Thoracic aorta (tissue), 2 donors: ENCODE results near the gene CUL2. TPM values are rescaled to one million over a fixed set of nuclear protein-coding genes. Genes with fewer than 3 reads are reported as not detected.

Source experiments
- ATAC-seq: fragments of 150-250 bp; one replicate; pipeline ENCODE4 v1.8.0; 2017; ENCODE audit warnings: low read depth; ENCODE audit not compliant: insufficient number of reproducible peaks, low FRiP score
- DNase-seq: peaks from one replicate; pipeline ENCODE4 v3.0.0-alpha.2; 2020; ENCODE audit warnings: low spot score
- H3K27ac ChIP-seq, 2 donors: fragments of 200-600 bp; sonication (generic); 1 replicate in 1 of 2; 2 replicates in 1 of 2; pipeline ENCODE4 v1.5.1; 2016; ENCODE audit warnings: mild to moderate bottlenecking in 2 of 2, moderate library complexity in 2 of 2
- H3K27me3 ChIP-seq: fragments of 200-600 bp; sonication (generic); replicated peaks from 2 replicates; pipeline ENCODE4 v1.6.0; 2016; ENCODE audit warnings: mild to moderate bottlenecking; ENCODE audit not compliant: insufficient read depth
- H3K36me3 ChIP-seq: fragments of 200-600 bp; sonication (generic); one replicate; pipeline ENCODE4 v1.5.1; 2016
- H3K4me1 ChIP-seq, 2 donors: fragments of 200-600 bp; sonication (generic); 1 replicate in 1 of 2; 2 replicates in 1 of 2; pipeline versions ENCODE4 v1.5.1 to v1.6.0; 2016; ENCODE audit warnings: low read depth in 2 of 2, mild to moderate bottlenecking in 1 of 2; ENCODE audit not compliant: control insufficient read depth in 1 of 2
- H3K4me3 ChIP-seq: fragments of 200-600 bp; sonication (generic); 2 replicates; pipeline ENCODE4 v1.5.1; 2016; ENCODE audit warnings: mild to moderate bottlenecking
- H3K9me3 ChIP-seq: fragments of 200-600 bp; sonication (generic); 2 replicates; pipeline ENCODE4 v1.5.1; 2016
- total RNA-seq, 2 donors: library from RNA; depleted of rRNA; stranded (reverse); fragments of >200 nt; gene quantifications; one replicate each; pipeline versions ENCODE4 v1.1.0 to v1.2.3, GENCODE V29; 2016
- TF ChIP-seq, protein P1 (sequence below): fragments of 200-600 bp; sonication (generic); IDR thresholded peaks from one replicate; pipeline ENCODE4 v1.5.1; 2019; ENCODE audit warnings: antibody characterized with exemption

Gene CUL2
- total RNA-seq, 2 donors from 2014 or later, result 9.6 to 11.8 TPM

DNA sequence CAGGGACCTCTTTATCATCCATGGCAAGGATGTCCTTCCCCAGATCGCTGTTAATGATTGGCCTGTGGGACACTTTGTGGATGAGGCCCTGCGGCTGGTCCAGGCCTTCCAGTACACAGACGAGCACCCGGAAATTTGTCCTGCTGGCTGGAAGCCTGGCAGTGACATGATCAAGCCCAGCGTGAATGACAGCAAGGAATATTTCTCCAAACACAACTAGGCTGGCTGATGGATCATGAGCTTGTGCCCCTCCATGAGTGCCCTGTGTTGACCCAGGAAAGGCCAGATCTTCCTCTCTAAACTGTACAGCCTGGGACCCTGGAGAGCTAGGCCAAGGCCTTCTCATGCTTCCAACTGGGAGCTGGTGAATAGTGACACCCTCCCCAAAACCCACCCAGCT lies 124.1 kb downstream of the CUL2 start:
- H3K27me3 ChIP-seq, result no peaks in the 10 kb centered on the region
- no peaks in the 10 kb centered on the region for H3K36me3 ChIP-seq
- H3K9me3 ChIP-seq, result no peaks in the 10 kb centered on the region
- no peak overlapping the region for H3K27ac ChIP-seq
- DNase-seq (no peak), ATAC-seq (no peak)
- no peak overlapping the region for H3K4me3 ChIP-seq
- peaks cover 0 to 19% of the 10 kb centered on the region in 2 donors for H3K4me1 ChIP-seq
- TF ChIP-seq, protein P1, sequence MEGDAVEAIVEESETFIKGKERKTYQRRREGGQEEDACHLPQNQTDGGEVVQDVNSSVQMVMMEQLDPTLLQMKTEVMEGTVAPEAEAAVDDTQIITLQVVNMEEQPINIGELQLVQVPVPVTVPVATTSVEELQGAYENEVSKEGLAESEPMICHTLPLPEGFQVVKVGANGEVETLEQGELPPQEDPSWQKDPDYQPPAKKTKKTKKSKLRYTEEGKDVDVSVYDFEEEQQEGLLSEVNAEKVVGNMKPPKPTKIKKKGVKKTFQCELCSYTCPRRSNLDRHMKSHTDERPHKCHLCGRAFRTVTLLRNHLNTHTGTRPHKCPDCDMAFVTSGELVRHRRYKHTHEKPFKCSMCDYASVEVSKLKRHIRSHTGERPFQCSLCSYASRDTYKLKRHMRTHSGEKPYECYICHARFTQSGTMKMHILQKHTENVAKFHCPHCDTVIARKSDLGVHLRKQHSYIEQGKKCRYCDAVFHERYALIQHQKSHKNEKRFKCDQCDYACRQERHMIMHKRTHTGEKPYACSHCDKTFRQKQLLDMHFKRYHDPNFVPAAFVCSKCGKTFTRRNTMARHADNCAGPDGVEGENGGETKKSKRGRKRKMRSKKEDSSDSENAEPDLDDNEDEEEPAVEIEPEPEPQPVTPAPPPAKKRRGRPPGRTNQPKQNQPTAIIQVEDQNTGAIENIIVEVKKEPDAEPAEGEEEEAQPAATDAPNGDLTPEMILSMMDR, result no peak

DNA sequence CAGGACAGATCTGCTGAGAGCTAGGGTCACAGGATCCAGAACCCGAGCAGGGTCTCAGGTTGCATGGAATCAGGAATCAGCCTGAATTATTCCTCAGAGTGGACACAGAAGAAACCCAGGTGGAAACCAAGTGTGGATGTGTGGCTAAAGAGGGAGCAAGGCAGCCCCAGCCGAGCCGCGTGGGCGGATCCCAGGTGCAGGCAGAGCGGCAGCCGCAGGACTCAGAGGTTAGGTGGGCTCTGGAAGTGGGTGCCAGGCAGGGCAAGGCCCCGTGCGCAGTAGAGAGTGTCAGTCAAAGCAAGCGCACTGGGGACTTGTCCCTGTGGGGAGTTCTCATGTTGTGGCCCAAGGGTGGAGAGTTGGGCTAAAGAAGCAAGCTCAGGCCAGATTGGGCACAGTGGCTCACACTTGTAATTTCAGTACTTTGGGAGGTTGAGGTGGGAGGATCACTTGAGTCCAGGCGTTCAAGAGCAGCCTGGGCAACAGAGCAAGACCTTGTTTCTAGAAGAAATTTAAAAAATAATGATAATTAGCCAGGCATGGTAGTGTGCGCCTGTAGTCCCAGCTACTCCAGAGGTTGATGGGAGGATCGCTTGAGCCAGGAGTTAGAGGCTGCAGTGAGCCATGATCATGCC lies 125.9 kb downstream of the CUL2 start:
- ATAC-seq (no peak), DNase-seq (no peak)
- no peaks in the 10 kb centered on the region for H3K36me3 ChIP-seq
- TF ChIP-seq, protein P1, result no peak
- no peaks in the 10 kb centered on the region for H3K27me3 ChIP-seq
- H3K4me1 ChIP-seq, result peaks cover 0 to 13% of the 10 kb centered on the region in 2 donors
- no peaks in the 10 kb centered on the region for H3K9me3 ChIP-seq
- H3K27ac ChIP-seq, result no peak overlapping the region
- H3K4me3 ChIP-seq, result no peak overlapping the region

DNA sequence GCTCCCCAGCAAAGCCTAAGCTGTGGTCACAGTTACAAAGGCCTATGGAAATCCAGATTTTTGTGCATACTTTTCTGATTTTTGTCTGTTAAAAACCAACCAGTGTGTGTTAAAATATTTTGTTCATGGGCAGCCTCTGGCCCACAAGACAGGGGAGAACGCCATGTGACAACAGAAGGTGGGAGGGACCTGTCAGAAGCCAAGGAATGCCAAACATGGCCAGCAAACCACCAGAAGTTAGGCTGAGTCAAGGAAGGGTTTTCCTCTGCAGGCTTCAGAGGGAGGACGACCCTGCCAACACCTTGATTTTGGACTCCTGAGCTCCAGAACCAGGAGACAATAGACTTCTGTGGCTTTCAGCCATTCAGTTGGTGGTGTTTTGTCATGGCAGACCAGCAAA lies 127.3 kb downstream of the CUL2 start:
- peaks cover 0 to 12% of the 10 kb centered on the region in 2 donors for H3K4me1 ChIP-seq
- TF ChIP-seq, protein P1, result no peak
- no peaks in the 10 kb centered on the region for H3K36me3 ChIP-seq
- no peaks in the 10 kb centered on the region for H3K9me3 ChIP-seq
- DNase-seq, result no peak
- no peak for ATAC-seq
- no peak overlapping the region for H3K4me3 ChIP-seq
- no peak overlapping the region for H3K27ac ChIP-seq
- H3K27me3 ChIP-seq, result no peaks in the 10 kb centered on the region

DNA sequence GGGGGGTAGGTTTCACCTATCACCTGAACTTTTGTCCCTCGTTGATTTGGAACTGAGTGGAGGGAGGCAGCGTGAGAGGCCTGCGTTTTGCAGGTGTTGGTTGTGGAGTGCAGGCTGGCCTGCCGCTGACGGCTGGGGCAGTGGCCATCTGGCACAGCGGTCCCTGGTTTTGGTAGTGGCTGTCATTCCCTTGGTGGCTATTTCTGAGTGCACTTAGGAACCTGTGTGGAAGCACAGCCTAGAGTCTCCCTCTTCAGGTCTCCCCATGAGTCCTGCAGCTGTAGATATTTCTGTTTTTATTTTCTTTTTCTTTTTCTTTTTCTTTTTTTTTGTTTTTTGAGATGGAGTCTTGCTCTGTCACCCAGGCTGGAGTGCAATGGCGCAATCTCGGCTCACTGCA lies 129.2 kb downstream of the CUL2 start:
- DNase-seq, result no peak
- TF ChIP-seq, protein P1, result no peak
- no peaks in the 10 kb centered on the region for H3K36me3 ChIP-seq
- H3K4me3 ChIP-seq, result no peak overlapping the region
- no peaks in the 10 kb centered on the region for H3K27me3 ChIP-seq
- no peaks in the 10 kb centered on the region for H3K9me3 ChIP-seq
- H3K27ac ChIP-seq, result no peak overlapping the region
- no peaks in the 10 kb centered on the region for H3K4me1 ChIP-seq
- ATAC-seq, result no peak

DNA sequence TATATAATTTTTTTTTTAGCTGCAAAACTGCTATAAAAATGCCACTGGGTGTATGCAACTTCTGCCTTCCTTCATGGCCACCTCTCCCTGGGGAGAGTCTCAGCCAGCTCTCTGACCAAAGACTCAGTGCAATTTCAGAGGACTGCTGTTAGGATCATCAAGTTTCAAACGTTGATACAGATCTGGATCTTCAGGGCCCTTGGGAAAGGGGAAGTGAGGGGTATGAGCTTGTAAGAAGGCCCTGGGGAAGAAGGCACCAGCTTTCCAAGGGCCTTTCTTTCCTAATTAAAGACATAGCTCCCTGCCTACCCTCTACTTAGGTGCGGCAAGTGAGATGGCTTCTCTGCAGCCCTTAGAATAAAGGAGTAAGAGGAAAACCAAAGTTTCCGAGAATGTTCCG lies 130.4 kb downstream of the CUL2 start:
- H3K4me1 ChIP-seq, result no peaks in the 10 kb centered on the region
- no peaks in the 10 kb centered on the region for H3K27me3 ChIP-seq
- ATAC-seq (no peak), DNase-seq (no peak)
- no peaks in the 10 kb centered on the region for H3K9me3 ChIP-seq
- H3K27ac ChIP-seq, result no peak overlapping the region
- no peaks in the 10 kb centered on the region for H3K36me3 ChIP-seq
- TF ChIP-seq, protein P1, result no peak
- H3K4me3 ChIP-seq, result no peak overlapping the region
